NCI-H2196 (cell line): Measurements from ENCODE around the gene LHX2.

Experiments used
- DNase-seq: peaks from one replicate; lab custom pipeline; 2025; ENCODE audit not compliant: unreplicated experiment; lab: John Stamatoyannopoulos, UW

Gene LHX2

GRCh38 chr9:124029617-124030016, 18.0 kb downstream of the LHX2 start:
- DNase-seq, result no peak

GRCh38 chr9:124030969-124031451, 19.4 kb downstream of the LHX2 start:
- no peak for DNase-seq

GRCh38 chr9:124032247-124032646, 20.7 kb downstream of the LHX2 start:
- no peak for DNase-seq

- no peak for DNase-seq
Observed at GRCh38 chr9:124033348-124033747, 21.8 kb downstream of the LHX2 start.

- DNase-seq, result no peak
Observed at GRCh38 chr9:124033967-124034366, 22.4 kb downstream of the LHX2 start.

- DNase-seq, result no peak
Observed at GRCh38 chr9:124035001-124035650, 23.6 kb downstream of the LHX2 start.

GRCh38 chr9:124036578-124036977, 25.0 kb downstream of the LHX2 start:
- no peak for DNase-seq

GRCh38 chr9:124037790-124038189, 26.2 kb downstream of the LHX2 start:
- DNase-seq, result no peak

GRCh38 chr9:124038239-124038638, 26.7 kb downstream of the LHX2 start:
- DNase-seq, result no peak

GRCh38 chr9:124038790-124039633, 27.4 kb downstream of the LHX2 start:
- DNase-seq, result no peak

GRCh38 chr9:124040186-124040931, 28.8 kb downstream of the LHX2 start:
- DNase-seq, result no peak

- DNase-seq, result peak; percentile 34
Observed at GRCh38 chr9:124040935-124041816, 29.6 kb downstream of the LHX2 start.

- DNase-seq, result no peak
Observed at GRCh38 chr9:124041817-124042116, 30.2 kb downstream of the LHX2 start.

GRCh38 chr9:124042201-124042721, 30.7 kb downstream of the LHX2 start:
- no peak for DNase-seq

GRCh38 chr9:124044448-124044847, 32.9 kb downstream of the LHX2 start:
- DNase-seq, result no peak

- peak; percentile 12 for DNase-seq
Observed at GRCh38 chr9:124045076-124045829, 33.7 kb downstream of the LHX2 start.

GRCh38 chr9:124045830-124046177, 34.2 kb downstream of the LHX2 start:
- no peak for DNase-seq

GRCh38 chr9:124046189-124046588, 34.6 kb downstream of the LHX2 start:
- DNase-seq, result no peak

- no peak for DNase-seq
Observed at GRCh38 chr9:124047251-124047672, 35.7 kb downstream of the LHX2 start.

GRCh38 chr9:124050955-124051354, 39.4 kb downstream of the LHX2 start:
- no peak for DNase-seq
